NT2/D1 (cell line): Measurements from ENCODE around the gene KRT82.
"Not testable (repeated sequence)": the region's sequence is repeated elsewhere in the genome, so short reads cannot be mapped to it uniquely, and the experiment has no call there.

Experiments used
- DNase-seq: peaks from one replicate; pipeline ENCODE4 v3.0.0-alpha.2; 2011; ENCODE audit warnings: low read depth, low spot score
- H3K27me3 ChIP-seq: 2 replicates; pipeline ENCODE4 v1.6.0; 2011; ENCODE audit warnings: mild to moderate bottlenecking; ENCODE audit not compliant: insufficient read length, insufficient read depth
- H3K36me3 ChIP-seq: 2 replicates; pipeline ENCODE4 v1.6.1; 2011; ENCODE audit warnings: mild to moderate bottlenecking, low read length, mixed read lengths; ENCODE audit not compliant: insufficient read depth, insufficient read length
- H3K4me1 ChIP-seq: 2 replicates; pipeline ENCODE4 v1.5.1; 2011; ENCODE audit not compliant: insufficient read depth, insufficient read length
- H3K4me3 ChIP-seq: 2 replicates; pipeline ENCODE4 v1.5.1; 2011; ENCODE audit warnings: low read depth; ENCODE audit not compliant: insufficient read length
- H3K9ac ChIP-seq: 2 replicates; pipeline ENCODE4 v1.6.0; 2011; ENCODE audit warnings: low read depth; ENCODE audit not compliant: insufficient read length
- H3K9me3 ChIP-seq: 2 replicates; pipeline ENCODE4 v1.5.1; 2011; ENCODE audit warnings: mild to moderate bottlenecking, low read length; ENCODE audit not compliant: insufficient read depth
- SUZ12 ChIP-seq: IDR thresholded peaks from 2 replicates; pipeline ENCODE4 v1.6.1; 2011; ENCODE audit not compliant: insufficient read length, insufficient read depth; ENCODE audit errors: extremely low read depth
- YY1 ChIP-seq: IDR thresholded peaks from 2 replicates; pipeline ENCODE4 v1.6.1; 2011; ENCODE audit not compliant: insufficient read length, insufficient read depth

Gene KRT82

DNA sequence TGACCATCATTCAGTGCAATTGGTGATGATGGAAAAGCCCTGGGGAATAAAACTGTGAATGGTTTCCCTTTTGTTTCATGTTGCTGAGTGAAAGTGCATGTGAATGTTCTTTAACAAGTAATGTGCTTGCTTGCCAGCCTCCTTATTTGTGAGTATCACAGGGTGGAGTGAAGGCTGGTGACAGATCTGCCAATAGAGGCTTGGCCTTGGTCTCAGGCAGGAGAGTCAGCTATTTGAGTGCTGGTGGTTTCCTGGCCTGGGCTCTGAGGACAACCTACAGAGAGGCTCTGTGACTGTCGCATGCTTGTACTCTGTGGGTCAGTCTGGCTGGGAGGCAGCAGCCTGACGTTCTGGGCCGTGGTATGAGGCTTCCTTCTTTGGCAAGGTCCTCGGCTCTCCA lies 59.5 kb downstream of the KRT82 start:
- DNase-seq, result no peak

DNA sequence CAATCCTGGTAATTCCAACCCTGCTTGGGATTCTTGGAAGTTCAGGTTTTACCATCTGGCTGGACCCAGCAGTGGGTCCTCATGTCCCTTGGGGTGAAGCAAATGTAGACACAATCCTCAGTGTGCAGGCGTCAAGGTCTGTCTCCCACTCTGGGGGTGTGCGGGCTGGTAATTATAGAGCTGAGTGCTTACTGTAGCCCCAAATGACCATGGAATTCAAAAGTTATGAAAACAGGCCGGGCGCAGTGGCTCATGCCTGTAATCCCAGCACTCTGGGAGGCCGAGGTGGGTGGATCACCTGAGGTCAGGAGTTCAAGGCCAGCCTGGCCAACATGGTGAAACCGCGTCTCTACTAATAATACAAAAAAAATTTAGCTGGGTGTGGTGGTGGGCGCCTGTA lies 61.1 kb downstream of the KRT82 start:
- not testable (repeated sequence) for H3K9ac ChIP-seq, H3K27me3 ChIP-seq, H3K36me3 ChIP-seq, H3K4me3 ChIP-seq, DNase-seq, H3K4me1 ChIP-seq
- H3K9me3 ChIP-seq, result peaks cover 12% of the 10 kb centered on the region; the same call in 1 of the 2 replicates

More for the DNA sequence above, 59.5 kb downstream of the KRT82 start:
- no peak for TF ChIP-seq YY1
- peaks cover 12% of the 10 kb centered on the region; the same call in 1 of the 2 replicates for H3K9me3 ChIP-seq
- H3K36me3 ChIP-seq, result no peaks in the 10 kb centered on the region
- no peak overlapping the region for H3K4me3 ChIP-seq
- no peaks in the 10 kb centered on the region for H3K4me1 ChIP-seq
- H3K27me3 ChIP-seq, result no peaks in the 10 kb centered on the region
- no peak overlapping the region for H3K9ac ChIP-seq

DNA sequence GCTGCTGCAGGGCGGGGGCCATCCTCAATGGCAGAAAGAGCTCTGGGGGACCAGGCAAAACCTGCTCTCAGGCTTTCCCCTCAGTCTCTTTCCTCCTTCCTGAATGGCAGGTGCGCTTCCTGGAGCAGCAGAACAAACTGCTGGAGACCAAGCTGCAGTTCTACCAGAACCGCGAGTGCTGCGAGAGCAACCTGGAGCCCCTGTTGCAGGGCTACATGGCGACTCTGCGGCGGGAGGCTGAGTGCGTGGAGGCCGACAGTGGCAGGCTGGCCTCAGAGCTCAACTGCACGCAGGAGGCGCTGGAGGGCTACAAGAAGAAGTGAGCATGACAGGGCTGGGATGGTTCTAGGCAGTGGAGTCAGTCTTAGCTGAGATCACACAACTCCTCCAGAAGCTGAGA lies 62.0 kb downstream of the KRT82 start:
- DNase-seq, result no peak
- no peak overlapping the region for H3K4me3 ChIP-seq
- H3K36me3 ChIP-seq, result no peaks in the 10 kb centered on the region
- peaks cover 12% of the 10 kb centered on the region; the same call in 1 of the 2 replicates for H3K9me3 ChIP-seq
- no peak for TF ChIP-seq SUZ12
- H3K27me3 ChIP-seq, result no peaks in the 10 kb centered on the region
- H3K4me1 ChIP-seq, result no peaks in the 10 kb centered on the region
- H3K9ac ChIP-seq, result no peak overlapping the region
